ACHN (cell line): ENCODE measurements around the gene TMEM108.

Experiments used
- DNase-seq: peaks from one replicate; pipeline ENCODE4 v3.0.0-alpha.2; 2015
- in situ Hi-C: cut with HindIII; loops from 2 replicates; pipeline ENCODE4 v1.10.0; 2017; ENCODE audit warnings: low sequenced_read_pairs, low pct_ligation_motif_present, low pct_unique_long_range_greater_than_20kb

The TMEM108 gene

DNA sequence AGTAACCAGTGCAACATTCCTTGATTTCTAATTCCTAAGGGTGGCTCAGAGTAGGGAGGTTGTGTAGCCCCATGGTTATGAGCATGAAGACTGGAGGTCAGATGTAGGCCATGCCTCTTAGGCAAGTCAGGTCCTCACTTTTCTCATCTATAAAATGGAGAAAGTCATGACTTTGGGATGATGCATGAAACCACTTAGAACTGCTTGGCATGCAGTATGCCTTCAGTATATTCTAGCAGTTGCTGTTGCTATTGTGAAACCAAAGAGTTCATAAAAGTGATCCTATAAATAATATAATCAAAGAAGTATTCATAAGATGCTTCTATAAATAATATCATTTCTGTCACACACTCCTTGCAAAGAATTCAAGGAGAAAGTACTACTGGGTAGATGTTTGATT is 65.5 kb downstream of the TMEM108 start:
- in situ Hi-C loops: no loop called here
- no peak for DNase-seq

DNA sequence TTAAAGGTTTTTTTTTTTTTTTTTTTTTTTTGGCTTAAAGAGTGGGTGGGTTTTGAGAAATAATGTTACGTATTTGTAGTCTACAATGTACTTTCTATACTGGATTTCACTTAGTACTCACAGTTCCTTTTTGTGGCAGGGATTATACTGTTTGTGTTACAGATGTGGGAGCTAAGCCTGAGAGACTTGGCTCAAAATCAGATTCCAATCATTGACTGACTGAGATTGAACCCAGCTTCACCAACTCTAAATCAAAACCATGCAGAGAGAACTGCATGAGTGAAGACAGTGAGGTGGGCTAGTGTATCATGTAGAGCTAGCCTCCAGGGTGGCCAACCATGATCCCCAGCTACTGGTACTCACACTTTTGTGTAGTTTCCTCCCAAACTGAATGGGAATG is 68.0 kb downstream of the TMEM108 start:
- no peak for DNase-seq
- in situ Hi-C loops: no loop called here

DNA sequence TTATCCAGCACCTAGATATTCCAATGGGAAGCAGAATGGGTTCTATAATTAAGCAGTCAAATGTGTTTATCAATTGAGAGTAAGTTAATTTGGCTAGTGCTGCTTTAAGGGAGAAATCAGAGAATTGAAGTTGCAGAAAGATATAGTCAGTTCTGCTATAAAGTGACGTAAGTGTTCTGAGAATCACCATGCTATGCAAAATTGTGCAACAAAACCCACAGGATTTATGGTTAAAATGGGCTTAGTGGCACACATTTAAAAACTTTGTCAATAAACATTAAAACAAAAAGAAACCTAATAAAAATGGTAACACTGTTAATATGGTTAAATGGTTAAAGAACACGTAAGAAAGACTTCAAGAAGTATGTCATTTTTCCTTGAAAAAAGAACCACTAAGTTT is 74.5 kb downstream of the TMEM108 start:
- DNase-seq: no peak

DNA sequence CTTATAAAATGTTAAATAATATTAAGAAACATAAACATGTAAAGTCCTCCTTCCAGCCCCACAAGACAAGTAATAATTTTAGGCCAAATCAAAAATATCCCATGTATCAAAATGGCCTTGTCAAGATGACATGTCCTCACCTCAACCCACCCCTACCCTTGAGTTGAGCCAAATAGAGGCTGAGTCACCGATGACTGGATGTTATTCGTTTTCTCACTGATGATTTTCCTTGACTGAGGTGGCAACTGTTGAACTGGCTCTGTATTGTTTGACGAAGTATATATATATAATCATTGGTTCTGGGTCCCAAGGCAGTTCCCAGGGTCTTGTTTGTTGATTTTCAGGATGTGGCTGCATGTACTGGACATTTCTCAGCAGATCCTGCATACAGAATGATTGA is 75.3 kb downstream of the TMEM108 start:
- in situ Hi-C loops: no loop called here
- no peak for DNase-seq

More for the DNA sequence above, 74.5 kb downstream of the TMEM108 start:
- in situ Hi-C loops: no loop called here

DNA sequence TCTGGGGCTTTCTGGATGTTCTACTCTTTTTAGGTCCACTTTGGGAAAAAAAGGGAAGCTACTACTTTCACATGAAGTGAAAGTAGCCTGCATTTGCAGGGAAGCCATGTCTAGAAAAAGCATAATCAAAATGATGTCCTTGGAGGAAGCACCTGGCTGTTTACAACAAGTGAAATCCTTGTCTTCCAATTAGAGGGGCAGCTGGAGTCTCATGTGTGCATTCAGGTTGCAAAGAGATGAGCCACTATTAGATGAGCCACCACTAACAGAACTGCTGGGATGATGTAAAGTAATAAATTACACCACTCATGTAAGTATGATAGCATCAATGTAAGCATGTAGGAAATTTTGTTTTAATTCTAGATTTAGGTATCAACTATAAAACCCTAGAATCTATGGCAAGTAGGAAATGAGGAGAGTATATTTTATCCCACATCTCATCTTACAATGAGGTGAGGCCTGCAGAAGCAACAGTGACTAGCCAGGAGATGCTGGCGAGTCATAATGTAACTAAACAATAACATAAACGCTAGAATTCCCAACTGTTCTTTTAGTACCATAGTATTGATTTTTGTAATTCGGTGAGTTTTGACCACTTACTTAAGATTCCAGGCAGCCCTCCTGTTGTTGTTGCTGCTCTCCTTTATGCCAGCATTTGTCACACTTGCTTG is 75.9 kb downstream of the TMEM108 start:
- no peak for DNase-seq
- in situ Hi-C loops: no loop called here

DNA sequence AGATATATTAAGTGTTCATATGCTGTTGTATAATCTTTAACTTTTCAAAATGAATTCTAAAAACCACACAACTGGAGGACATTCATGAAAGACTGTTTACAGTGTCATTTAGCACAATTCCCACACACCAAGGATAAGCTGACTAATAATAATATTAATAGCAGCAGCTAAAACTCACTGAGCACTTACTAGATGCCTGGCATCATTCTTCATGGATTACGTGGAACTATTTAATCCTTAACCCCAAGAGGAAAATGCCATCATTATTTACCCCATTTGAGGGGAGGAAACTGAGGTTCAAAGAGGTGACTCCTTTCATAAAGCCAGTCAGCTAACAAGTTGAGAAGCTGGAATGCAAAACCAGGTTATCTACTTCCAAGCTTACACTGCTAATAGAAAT is 77.0 kb downstream of the TMEM108 start:
- in situ Hi-C loops: no loop called here
- DNase-seq: no peak

DNA sequence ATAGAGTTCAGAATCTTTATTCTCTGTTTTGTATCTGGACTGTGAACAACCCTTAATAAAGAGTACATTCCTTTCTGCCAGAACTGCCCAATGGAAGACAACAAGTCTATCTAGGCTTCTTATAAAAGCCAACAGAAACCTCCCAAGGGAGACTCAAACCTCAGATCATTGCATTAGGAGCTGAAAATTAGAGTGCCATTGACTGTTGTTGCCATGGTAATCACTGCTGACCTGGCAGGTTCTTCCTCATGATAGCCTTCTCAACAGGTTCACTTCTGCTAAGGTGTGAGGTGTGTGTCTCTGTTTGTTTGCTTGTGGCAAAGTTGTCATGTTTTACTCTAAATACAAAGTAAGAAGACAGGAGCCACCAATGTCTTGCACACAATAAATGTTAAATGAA is 79.2 kb downstream of the TMEM108 start:
- in situ Hi-C loops: no loop called here
- DNase-seq: no peak

DNA sequence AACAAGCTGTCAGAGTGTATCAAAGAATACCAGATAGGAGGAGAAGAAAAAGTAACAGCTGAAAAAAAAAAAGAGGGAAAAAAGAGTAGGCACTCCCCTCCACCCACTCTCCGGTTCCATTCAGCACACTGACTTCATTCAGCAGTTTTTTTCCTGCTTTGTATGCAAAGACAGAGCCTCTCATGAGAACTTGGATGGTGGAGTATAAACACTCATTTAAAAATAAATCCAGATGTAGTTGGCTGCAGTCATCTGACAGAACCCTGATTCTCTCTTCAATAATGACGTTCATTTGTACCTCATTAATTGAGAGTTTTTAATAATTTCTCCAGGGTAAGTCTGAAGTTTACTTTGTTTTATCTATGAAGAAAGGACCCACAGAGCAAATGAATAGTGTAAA is 81.0 kb downstream of the TMEM108 start:
- DNase-seq: no peak
- in situ Hi-C loops: no loop called here

DNA sequence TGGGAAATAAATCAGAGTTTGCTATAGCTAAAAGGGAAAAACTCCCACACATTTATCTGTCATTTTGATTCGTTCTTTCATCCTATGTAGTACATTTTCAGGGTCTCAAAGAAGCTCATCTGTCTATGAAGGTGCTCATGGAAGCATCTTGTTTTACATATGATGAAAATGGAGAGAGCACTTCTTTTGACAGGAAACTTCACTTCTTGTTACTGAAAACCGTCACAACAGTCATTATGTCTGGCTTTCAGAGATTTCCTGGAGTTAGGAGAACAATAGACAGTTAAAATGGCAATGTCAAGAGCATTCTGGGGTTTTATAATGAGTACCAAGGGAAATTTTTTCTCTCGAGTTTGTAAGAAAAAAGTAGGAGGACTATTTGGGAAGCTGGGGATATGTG is 83.3 kb downstream of the TMEM108 start:
- in situ Hi-C loops: no loop called here
- DNase-seq: no peak

DNA sequence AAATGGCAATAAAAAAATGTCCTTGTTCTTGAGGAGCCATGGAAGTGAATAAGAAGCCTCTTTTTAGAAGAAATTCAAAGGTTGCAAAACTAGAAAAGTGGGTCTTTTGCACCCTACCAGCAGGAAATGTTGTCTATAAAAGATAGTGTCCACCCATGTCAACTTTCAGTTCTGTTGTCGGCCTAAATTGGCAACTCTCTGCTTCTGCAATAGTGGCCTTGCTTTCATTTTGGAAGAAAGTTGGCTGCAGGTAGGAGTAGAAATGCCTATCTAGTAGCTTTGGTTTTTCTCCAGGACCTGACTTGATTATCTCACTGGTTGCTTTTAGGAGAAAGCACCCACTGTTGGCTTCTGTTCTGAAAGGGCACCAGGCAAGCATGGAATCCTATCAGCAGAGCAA is 85.4 kb downstream of the TMEM108 start:
- DNase-seq: no peak
- in situ Hi-C loops: no loop called here

DNA sequence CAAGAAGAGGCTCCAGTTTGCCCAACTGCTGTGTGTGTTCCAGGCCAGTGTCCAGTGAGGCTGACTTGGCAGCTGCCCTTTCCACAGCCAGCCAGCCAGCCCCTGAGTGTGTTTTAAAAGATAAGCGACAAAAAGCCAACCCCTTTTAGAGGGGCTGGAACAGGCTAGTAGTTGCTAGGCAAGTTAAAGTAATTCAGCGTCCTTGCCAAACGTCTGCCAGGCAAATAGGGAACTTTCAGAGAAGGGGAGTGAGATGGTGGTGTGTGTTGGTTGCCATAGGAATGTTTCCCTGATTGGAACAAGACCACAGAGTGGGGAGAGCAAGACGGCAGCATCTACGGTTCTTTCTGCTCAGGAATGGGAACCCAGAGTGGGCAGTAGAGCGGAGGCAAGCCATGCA is 86.3 kb downstream of the TMEM108 start:
- no peak for DNase-seq
- in situ Hi-C loops: no loop called here

DNA sequence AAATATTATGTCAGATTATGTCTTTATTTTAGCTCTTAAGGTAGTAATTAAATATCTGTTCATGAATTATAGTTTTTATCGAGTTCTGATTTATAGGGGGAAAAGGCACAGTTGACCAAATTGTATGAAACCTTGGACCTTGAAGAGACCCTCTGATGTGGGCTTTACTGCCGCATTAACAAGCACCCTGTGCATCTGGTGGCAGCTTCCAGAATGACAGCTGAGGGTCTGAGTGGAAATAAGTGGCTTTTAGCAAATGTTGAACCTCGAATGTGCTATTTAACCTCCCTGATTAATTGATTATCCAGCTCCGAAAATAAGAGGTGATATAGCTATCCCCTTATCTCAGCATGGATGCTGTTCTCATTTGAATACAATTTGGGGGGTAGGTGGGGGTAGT is 87.0 kb downstream of the TMEM108 start:
- in situ Hi-C loops: no loop called here
- DNase-seq: no peak

DNA sequence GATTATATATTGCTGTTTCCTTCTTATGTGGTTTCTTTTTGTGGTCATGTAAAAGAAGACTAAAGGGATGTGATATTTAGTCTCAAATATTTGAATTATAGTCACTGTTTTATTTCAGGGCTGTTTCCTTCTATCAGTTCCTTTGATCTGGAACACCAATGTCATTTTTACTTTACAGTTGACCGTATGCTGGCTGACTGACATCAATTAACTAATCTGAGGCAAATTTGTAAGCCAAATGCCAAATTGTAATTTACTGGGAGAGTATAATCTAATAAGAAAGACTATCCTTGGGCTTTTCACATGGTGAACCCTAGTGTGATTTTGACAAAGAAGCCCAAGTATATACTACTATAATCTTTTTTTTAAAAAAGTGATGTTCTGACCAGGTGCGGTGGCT is 87.6 kb downstream of the TMEM108 start:
- in situ Hi-C loops: no loop called here
- DNase-seq: no peak

DNA sequence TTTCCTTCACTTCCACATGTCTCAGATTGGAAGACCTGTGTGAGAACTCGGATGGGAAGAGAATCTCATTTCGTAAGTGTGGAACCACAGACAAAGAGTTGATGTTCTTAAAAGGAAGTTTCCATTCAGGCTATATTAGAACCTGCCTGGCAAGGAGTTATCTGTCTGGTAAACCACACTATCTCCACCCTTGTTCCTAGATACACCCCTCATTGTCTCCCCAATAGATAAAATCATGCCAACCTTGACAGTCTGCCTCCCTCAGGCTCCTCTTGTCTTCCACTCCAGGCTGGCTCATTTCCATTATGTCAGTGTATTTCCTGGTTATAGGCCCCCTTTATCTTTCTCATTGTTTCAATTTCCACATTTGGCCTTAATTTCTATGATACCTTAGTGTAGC is 89.2 kb downstream of the TMEM108 start:
- in situ Hi-C loops: no loop called here
- DNase-seq: no peak

DNA sequence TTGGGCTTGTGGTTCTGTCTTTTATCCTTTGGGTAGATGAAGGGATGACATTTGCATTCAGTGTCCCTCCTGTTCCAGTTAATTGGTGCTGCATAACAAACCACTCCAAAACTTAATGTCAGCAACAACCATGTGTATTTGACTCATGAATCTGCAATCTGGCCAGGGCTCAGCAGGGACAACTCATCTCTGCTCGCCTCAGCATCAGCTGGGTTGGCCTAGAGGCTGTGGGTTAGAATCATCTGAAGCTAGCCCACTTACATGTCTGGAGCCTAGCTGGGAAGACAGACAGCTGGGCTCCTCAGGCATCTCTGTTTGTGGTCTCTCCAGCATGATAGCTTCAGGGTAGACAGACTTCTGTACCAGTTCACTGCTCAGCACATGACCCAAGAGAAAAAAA is 92.0 kb downstream of the TMEM108 start:
- DNase-seq: no peak
- in situ Hi-C loops: no loop called here

DNA sequence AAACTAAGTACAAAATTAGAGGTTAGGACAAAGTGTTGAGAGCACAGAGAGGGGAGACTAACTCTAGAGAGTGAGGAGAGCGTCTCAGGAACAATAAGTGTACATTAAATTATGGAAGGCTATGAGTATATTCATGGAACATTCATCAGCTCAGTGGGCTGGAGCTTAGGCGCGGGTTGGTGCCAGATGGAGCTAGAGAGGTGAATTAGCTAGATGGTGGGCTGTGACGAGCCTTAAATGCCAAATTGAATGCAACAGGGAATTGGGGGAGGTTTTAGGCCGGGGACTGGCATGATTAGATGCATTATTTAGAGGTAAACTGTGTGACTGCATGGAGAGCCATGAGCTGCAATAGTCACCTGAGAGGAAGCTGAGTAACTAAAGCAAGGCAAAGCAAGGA is 97.1 kb downstream of the TMEM108 start:
- in situ Hi-C loops: no loop called here
- no peak for DNase-seq

DNA sequence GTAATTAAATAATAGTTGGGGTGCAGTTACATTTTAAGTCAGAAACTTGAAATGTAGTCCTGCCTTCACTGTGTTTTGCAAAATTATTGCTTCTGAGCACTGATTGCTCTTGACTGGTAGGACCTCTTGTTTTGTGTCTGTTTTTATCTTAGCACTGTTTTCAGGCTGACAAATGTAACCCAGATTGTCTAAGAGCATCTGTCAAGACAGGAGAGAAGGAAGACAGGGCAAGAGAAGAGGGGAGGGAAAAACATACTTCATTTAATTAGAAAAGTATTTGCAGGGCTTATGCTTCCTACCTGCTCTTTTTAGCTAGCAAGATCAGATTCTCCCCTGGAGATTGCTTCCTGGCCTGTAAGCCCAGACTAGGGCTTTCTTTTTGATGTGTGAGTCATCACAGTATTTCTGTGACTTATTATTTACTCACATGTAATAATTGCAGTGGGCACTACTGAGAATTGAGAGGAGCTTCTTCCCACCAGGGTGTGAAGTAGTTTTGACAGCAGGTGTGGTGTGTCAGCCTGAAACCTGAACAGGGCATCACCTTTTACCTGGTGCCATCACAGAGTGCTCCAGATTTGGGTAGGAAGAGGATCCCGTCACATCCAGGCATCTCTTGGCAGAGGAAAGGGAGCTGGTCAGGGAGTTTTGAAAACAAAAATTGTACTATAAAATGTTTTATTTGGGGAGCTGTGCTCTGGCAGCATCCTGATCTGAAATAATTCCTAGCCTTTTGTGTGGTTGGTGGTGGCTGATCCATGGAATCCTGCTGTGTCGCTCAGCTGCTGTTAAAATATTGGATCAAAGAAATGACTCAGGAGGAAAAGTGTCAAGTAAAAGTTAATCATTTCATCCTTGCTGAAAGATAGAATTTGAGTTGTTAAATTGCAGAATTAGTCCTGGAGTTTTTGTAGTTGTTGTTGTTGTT is 98.2 kb downstream of the TMEM108 start:
- in situ Hi-C loops: no loop called here
- DNase-seq: no peak

DNA sequence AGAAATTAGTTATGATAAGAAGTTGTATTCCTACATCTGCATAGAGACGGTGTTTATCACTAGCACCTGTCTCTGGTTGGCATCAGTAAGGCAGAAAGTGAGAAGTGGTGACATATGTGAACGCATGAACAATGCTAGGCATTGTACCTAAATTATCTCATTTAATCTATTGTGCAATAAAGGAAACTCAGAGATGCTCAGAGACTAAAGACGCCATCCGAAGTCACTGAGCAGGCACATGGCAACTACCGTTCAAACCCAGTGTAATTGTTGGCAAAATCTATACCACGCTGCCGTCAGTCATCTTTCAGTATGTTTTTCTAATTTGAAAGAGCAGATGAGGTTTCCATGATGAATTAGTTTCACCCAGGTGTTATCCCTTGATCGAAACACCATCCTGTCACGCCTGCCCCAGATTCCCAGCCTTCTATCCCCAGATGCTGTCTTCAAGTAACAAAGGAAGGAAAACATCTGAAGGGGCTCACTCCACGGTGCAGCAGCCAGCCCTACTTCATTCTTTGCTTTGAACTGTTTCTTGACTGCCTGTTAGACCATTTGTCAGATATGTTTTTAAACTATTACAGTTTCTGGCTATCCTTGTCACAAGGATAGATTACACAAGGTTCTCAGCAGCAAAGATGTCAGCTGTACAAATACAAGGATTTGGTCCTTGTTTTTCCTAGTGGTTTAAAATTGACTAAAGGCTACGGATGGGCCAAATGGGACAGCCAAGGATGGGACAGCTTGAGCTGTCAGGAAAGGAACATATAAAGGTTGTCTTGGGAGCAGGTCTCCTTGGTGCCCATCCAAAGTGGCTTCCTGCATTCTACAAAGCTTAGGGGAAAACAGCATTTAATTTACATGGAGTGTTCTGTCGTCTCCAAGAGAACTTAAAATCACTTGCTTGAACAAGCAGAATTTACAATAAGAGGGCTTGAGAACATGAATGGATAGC is 99.1 kb downstream of the TMEM108 start:
- DNase-seq: no peak
- in situ Hi-C loops: no loop called here

DNA sequence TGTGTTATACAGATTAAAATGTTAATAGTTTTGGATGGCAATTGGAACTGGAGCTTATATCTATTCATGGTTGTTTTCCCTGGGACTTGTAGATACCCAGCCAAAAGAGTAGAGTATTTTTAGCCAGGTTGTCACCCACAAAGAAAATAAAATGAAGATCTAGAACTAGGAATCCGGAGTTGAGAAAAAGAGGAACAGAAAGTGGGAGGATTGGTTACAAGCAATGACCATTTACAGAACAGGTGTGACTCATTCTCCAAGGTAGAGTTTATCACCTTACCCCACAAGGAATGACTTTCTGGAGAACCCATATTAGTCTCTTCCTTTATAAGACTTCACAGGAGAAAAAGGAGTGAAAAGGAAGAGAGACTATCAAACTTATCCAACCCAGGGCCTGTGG is 99.8 kb downstream of the TMEM108 start:
- no peak for DNase-seq
- in situ Hi-C loops: no loop called here
